AG04450 (cell line): Measurements from ENCODE around the gene ONECUT2. TPM values are rescaled to one million over a fixed set of nuclear protein-coding genes. Genes with fewer than 3 reads are reported as not detected.
"Not testable (repeated sequence)": the region's sequence is repeated elsewhere in the genome, so short reads cannot be mapped to it uniquely, and the experiment has no call there.

ENCODE experiments used
- CTCF ChIA-PET: fragments of 300-600, 350-600 bp; formaldehyde crosslinking; extraction: SDS; loops from one replicate; lab custom pipeline; 2022; ENCODE audit warnings: antibody characterized with exemption, inconsistent platforms; lab: Charles Lee
- POLR2A ChIA-PET: fragments of 350-600 bp; formaldehyde crosslinking; extraction: SDS; loops from one replicate; lab custom pipeline; 2021; ENCODE audit warnings: antibody characterized with exemption, inconsistent platforms; lab: Yijun Ruan, JAX
- DNase-seq: peaks from one replicate; pipeline ENCODE4 v3.0.0-alpha.2; 2011; ENCODE audit warnings: low read depth, low spot score
- H3K27ac ChIP-seq: one replicate; pipeline ENCODE4 v1.5.1; 2012; ENCODE audit warnings: low read depth, low read length, control low read depth
- H3K27me3 ChIP-seq: one replicate; pipeline ENCODE4 v1.6.0; 2012; ENCODE audit warnings: low read length; ENCODE audit not compliant: control insufficient read depth, insufficient read depth
- H3K4me3 ChIP-seq: 2 replicates; pipeline ENCODE4 v1.5.1; 2011; ENCODE audit warnings: mild to moderate bottlenecking, low read depth, low read length, control low read depth
- H3K9me3 ChIP-seq: 2 replicates; pipeline ENCODE4 v1.5.1; 2012; ENCODE audit warnings: low read length; ENCODE audit not compliant: control insufficient read depth, insufficient read depth
- CTCF ChIP-seq: IDR thresholded peaks from 2 replicates; pipeline ENCODE4 v1.5.1; 2011; ENCODE audit warnings: low read depth, low read length, control low read depth, inconsistent platforms
- polyA plus RNA-seq: library from polyadenylated mRNA; depleted of rRNA; stranded (reverse); fragments of >200 nt; gene quantifications from 2 replicates; pipeline ENCODE4 v1.2.3, GENCODE V29; 2011

ONECUT2 gene
- polyA plus RNA-seq, 1 experiment = 0.01 TPM

- Histone ChIP-seq H3K27me3 (peaks cover 13% of the 10 kb centered on the region), H3K9me3 (no peaks in the 10 kb centered on the region), H3K27ac (no peak overlapping the region), H3K4me3 (no peak overlapping the region)
- no peak for DNase-seq
- ChIA-PET CTCF (no interaction called here), POLR2A (no interaction called here)
- no peak for TF ChIP-seq CTCF
Measured at GRCh38 chr18:57505231-57505630, 70.1 kb downstream of the ONECUT2 start.

GRCh38 chr18:57516056-57516455 lies 80.9 kb downstream of the ONECUT2 start:
- CTCF ChIA-PET = interaction anchor here (0.6 kb wide), 1 partner anchor 17 kb away, joined by 3 read pairs; no protein-coding TSS in a partner anchor
- TF ChIP-seq CTCF = no peak

GRCh38 chr18:57518533-57518932 lies 83.4 kb downstream of the ONECUT2 start:
- CTCF ChIA-PET = no interaction called here
- Histone ChIP-seq H3K27ac (no peak overlapping the region), H3K4me3 (no peak overlapping the region), H3K9me3 (no peaks in the 10 kb centered on the region), H3K27me3 (no peaks in the 10 kb centered on the region)
- POLR2A ChIA-PET = no interaction called here
- TF ChIP-seq CTCF = no peak
- DNase-seq = no peak

More at GRCh38 chr18:57516056-57516455, 80.9 kb downstream of the ONECUT2 start:
- no peak overlapping the region for H3K4me3 ChIP-seq
- H3K27ac ChIP-seq = no peak overlapping the region
- DNase-seq = no peak
- no peaks in the 10 kb centered on the region for H3K9me3 ChIP-seq
- H3K27me3 ChIP-seq = no peaks in the 10 kb centered on the region
- POLR2A ChIA-PET = no interaction called here

GRCh38 chr18:57519668-57520424 lies 84.7 kb downstream of the ONECUT2 start:
- no peak for TF ChIP-seq CTCF
- CTCF ChIA-PET = no interaction called here
- POLR2A ChIA-PET = no interaction called here

GRCh38 chr18:57522348-57522747 lies 87.2 kb downstream of the ONECUT2 start:
- POLR2A ChIA-PET, CTCF ChIA-PET: not testable (repeated sequence)

More at GRCh38 chr18:57519668-57520424, 84.7 kb downstream of the ONECUT2 start:
- no peak for DNase-seq
- H3K9me3 ChIP-seq = no peaks in the 10 kb centered on the region
- no peak overlapping the region for H3K4me3 ChIP-seq
- peaks cover 3% of the 10 kb centered on the region for H3K27me3 ChIP-seq
- no peak overlapping the region for H3K27ac ChIP-seq

More at GRCh38 chr18:57522348-57522747, 87.2 kb downstream of the ONECUT2 start:
- not testable (repeated sequence) for H3K4me3 ChIP-seq, H3K27ac ChIP-seq, H3K9me3 ChIP-seq, DNase-seq, H3K27me3 ChIP-seq
